KMS-11 (cell line): ENCODE data around the gene PVALB.

Experiments
- H2AFZ ChIP-seq: fragments of 200-600 bp; sonication (generic); 2 replicates; pipeline ENCODE4 v1.6.1; 2016; ENCODE audit warnings: antibody characterized with exemption, mixed run types, low read depth
- H3K27ac ChIP-seq: fragments of 200-600 bp; sonication (generic); 2 replicates; pipeline ENCODE4 v1.6.1; 2016; ENCODE audit warnings: mild to moderate bottlenecking, mixed run types
- H3K27me3 ChIP-seq: fragments of 200-600 bp; sonication (generic); 2 replicates; pipeline ENCODE4 v1.6.1; 2017; ENCODE audit warnings: mild to moderate bottlenecking, low read depth, mixed run types, moderate library complexity; ENCODE audit not compliant: insufficient read depth
- H3K36me3 ChIP-seq: fragments of 200-600 bp; sonication (generic); 2 replicates; pipeline ENCODE4 v1.6.1; 2017; ENCODE audit warnings: mild to moderate bottlenecking, mixed run types; ENCODE audit not compliant: insufficient read depth
- H3K4me1 ChIP-seq: fragments of 200-600 bp; sonication (generic); 2 replicates; pipeline ENCODE4 v1.6.1; 2016; ENCODE audit warnings: mild to moderate bottlenecking, low read depth, mixed run types; ENCODE audit not compliant: poor library complexity, severe bottlenecking
- H3K4me2 ChIP-seq: fragments of 200-600 bp; sonication (generic); 2 replicates; pipeline ENCODE4 v1.7.0; 2016; ENCODE audit warnings: mild to moderate bottlenecking, mixed run types
- H3K4me3 ChIP-seq: fragments of 200-600 bp; sonication (generic); IDR thresholded peaks from 2 replicates; pipeline ENCODE4 v1.6.1; 2017; ENCODE audit warnings: low read depth, low read length, mixed read lengths; ENCODE audit not compliant: insufficient read depth
- H3K79me2 ChIP-seq: fragments of 200-600 bp; sonication (generic); 2 replicates; pipeline ENCODE4 v1.6.1; 2016; ENCODE audit warnings: low read depth, mixed run types; ENCODE audit not compliant: insufficient read depth
- H3K9ac ChIP-seq: fragments of 200-600 bp; sonication (generic); 2 replicates; pipeline ENCODE4 v1.6.1; 2016; ENCODE audit warnings: mild to moderate bottlenecking, mixed run types
- H4K20me1 ChIP-seq: fragments of 200-600 bp; sonication (generic); 2 replicates; pipeline ENCODE4 v1.6.1; 2016; ENCODE audit warnings: mild to moderate bottlenecking, mixed run types; ENCODE audit not compliant: insufficient read depth
- CTCF ChIP-seq: fragments of 200-600 bp; sonication (generic); conservative IDR thresholded peaks from 2 replicates; pipeline ENCODE4 v1.6.1; 2017; ENCODE audit warnings: low read depth, mild to moderate bottlenecking, antibody characterized with exemption, low read length, moderate library complexity, mixed read lengths

Gene PVALB

GRCh38 chr22:36817525-36817848 lies 652 bp upstream of the PVALB start:
- Histone ChIP-seq H3K27me3 (peaks cover 84% of the 10 kb centered on the region), H3K36me3 (no peaks in the 10 kb centered on the region), H3K4me1 (no peaks in the 10 kb centered on the region), H3K9ac (no peak overlapping the region), H4K20me1 (no peaks in the 10 kb centered on the region), H3K4me3 (no peak overlapping the region), H2AFZ (no peak overlapping the region), H3K79me2 (no peaks in the 10 kb centered on the region), H3K27ac (no peak overlapping the region), H3K4me2 (no peak overlapping the region)
- TF ChIP-seq CTCF, result no peak

- Histone ChIP-seq H3K4me2 (no peak overlapping the region), H4K20me1 (no peaks in the 10 kb centered on the region), H3K79me2 (no peaks in the 10 kb centered on the region), H3K9ac (no peak overlapping the region), H3K36me3 (no peaks in the 10 kb centered on the region), H2AFZ (no peak overlapping the region), H3K4me3 (no peak overlapping the region), H3K4me1 (no peaks in the 10 kb centered on the region), H3K27me3 (peaks cover 78% of the 10 kb centered on the region), H3K27ac (no peak overlapping the region)
- no peak for TF ChIP-seq CTCF
Measured at GRCh38 chr22:36816339-36816635, 548 bp downstream of the PVALB start.

- peaks cover 78% of the 10 kb centered on the region for H3K27me3 ChIP-seq
- no peak overlapping the region for H3K4me3 ChIP-seq
- no peaks in the 10 kb centered on the region for H3K36me3 ChIP-seq
- no peak overlapping the region for H2AFZ ChIP-seq
- no peaks in the 10 kb centered on the region for H4K20me1 ChIP-seq
- no peak overlapping the region for H3K27ac ChIP-seq
- H3K79me2 ChIP-seq, result no peaks in the 10 kb centered on the region
- H3K4me1 ChIP-seq, result no peaks in the 10 kb centered on the region
- no peak overlapping the region for H3K4me2 ChIP-seq
- TF ChIP-seq CTCF, result no peak
- H3K9ac ChIP-seq, result no peak overlapping the region
Measured at GRCh38 chr22:36815558-36816338, 1.1 kb downstream of the PVALB start.

GRCh38 chr22:36814801-36815200 lies 2.0 kb downstream of the PVALB start:
- peaks cover 77% of the 10 kb centered on the region for H3K27me3 ChIP-seq
- H3K4me3 ChIP-seq, result no peak overlapping the region
- no peaks in the 10 kb centered on the region for H3K4me1 ChIP-seq
- no peaks in the 10 kb centered on the region for H3K36me3 ChIP-seq
- H2AFZ ChIP-seq, result no peak overlapping the region
- H3K9ac ChIP-seq, result no peak overlapping the region
- H3K4me2 ChIP-seq, result no peak overlapping the region
- H3K79me2 ChIP-seq, result no peaks in the 10 kb centered on the region
- no peak for TF ChIP-seq CTCF
- no peak overlapping the region for H3K27ac ChIP-seq
- H4K20me1 ChIP-seq, result no peaks in the 10 kb centered on the region
